ENCODE results near the gene PPDPF. TPM values are rescaled to one million over a fixed set of nuclear protein-coding genes. Genes with fewer than 3 reads are reported as not detected.

The PPDPF gene
- total RNA-seq, 1 donor from 2014 or later: 355 TPM

DNA sequence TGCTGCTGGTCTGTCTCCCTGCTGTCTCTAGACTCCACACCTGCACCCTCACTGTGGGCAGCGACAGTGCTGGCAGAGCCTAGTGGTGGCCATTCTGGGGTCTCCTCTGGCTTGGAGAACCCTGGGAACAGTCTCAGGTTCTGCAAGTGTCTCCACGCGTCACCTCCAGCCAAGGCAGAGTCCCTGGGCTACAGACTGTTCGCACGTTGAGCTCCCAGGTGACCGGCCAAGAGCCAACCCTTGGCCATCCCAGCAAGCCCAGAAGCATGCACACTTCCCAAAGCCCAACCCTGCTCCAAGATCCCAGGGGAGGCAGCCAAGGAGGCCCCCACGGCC is 26.5 kb upstream of the PPDPF start:
- Histone ChIP-seq H3K27me3 (peaks cover 42% of the 10 kb centered on the region), H3K27ac (no peak overlapping the region), H3K4me3 (no peak overlapping the region), H3K4me1 (peaks cover 8% of the 10 kb centered on the region), H3K36me3 (no peaks in the 10 kb centered on the region), H3K9me3 (no peaks in the 10 kb centered on the region)
- ATAC-seq: no peak
- no peak for DNase-seq
- TF ChIP-seq, protein P1, sequence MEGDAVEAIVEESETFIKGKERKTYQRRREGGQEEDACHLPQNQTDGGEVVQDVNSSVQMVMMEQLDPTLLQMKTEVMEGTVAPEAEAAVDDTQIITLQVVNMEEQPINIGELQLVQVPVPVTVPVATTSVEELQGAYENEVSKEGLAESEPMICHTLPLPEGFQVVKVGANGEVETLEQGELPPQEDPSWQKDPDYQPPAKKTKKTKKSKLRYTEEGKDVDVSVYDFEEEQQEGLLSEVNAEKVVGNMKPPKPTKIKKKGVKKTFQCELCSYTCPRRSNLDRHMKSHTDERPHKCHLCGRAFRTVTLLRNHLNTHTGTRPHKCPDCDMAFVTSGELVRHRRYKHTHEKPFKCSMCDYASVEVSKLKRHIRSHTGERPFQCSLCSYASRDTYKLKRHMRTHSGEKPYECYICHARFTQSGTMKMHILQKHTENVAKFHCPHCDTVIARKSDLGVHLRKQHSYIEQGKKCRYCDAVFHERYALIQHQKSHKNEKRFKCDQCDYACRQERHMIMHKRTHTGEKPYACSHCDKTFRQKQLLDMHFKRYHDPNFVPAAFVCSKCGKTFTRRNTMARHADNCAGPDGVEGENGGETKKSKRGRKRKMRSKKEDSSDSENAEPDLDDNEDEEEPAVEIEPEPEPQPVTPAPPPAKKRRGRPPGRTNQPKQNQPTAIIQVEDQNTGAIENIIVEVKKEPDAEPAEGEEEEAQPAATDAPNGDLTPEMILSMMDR (IDR thresholded peaks at IDR 0.05): no peak
- intact Hi-C loops (cut with DNase I): no loop called here

GRCh38 chr20:63494420-63495166 is 26.0 kb upstream of the PPDPF start:
- DNase-seq (no peak), ATAC-seq (no peak)
- no peak overlapping the region for H3K27ac ChIP-seq
- TF ChIP-seq, protein P1 (IDR thresholded peaks at IDR 0.05): no peak
- H3K9me3 ChIP-seq: no peaks in the 10 kb centered on the region
- no peaks in the 10 kb centered on the region for H3K36me3 ChIP-seq
- peaks cover 42% of the 10 kb centered on the region for H3K27me3 ChIP-seq
- no peak overlapping the region for H3K4me3 ChIP-seq
- intact Hi-C loops (cut with DNase I): no loop called here
- H3K4me1 ChIP-seq: peaks cover 11% of the 10 kb centered on the region

- no peaks in the 10 kb centered on the region for H3K9me3 ChIP-seq
- no peaks in the 10 kb centered on the region for H3K36me3 ChIP-seq
- no peak overlapping the region for H3K27ac ChIP-seq
- H3K27me3 ChIP-seq: peaks cover 44% of the 10 kb centered on the region
- ATAC-seq: no peak
- no peak for DNase-seq
- no peak overlapping the region for H3K4me3 ChIP-seq
- TF ChIP-seq, protein P1 (IDR thresholded peaks at IDR 0.05): no peak
- intact Hi-C loops (cut with DNase I): no loop called here
- peaks cover 11% of the 10 kb centered on the region for H3K4me1 ChIP-seq
Observed at GRCh38 chr20:63495167-63495720, 25.3 kb upstream of the PPDPF start.

DNA sequence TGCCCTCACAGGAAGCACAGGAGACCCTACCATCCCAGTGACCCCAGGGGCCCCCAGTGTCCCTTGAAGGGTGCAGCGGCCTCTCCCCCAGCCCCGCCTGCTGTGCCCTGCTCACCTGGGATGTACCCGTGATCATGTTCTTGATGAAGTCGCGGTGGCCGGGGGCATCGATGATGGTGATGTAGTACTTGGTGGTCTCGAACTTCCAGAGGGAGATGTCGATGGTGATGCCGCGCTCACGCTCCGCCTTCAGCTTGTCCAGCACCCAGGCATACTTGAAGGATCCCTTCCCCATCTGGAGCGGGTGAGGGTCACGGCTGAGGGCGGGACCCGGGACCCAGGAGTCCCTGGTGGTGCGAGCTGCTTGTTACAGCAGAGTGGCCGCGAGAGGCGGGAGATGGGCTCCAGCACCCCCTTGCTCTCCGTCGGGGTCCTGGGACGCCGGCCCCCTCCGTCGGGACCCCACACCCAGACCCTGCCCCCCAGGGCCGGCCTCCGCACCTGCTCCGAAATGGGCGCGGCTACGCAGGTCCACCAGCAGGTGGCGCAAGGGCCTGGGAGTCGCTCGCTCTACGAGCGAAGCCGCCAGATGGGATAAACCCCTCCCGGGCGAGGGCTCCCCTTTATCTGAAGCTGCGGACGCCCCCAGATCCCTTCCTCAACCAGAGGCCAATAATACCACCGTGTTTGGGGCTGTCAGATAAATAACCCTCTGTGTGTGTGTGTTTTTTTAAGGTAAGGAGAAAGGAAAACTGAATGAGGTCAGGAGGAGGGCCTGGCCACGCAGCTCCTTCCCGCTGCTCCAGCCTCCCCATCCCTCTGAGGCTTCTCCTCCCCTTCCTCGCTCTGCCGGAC is 24.6 kb upstream of the PPDPF start:
- peak; percentile 74 for ATAC-seq
- H3K27me3 ChIP-seq: peaks cover 39% of the 10 kb centered on the region

GRCh38 chr20:63496596-63497120 is 23.9 kb upstream of the PPDPF start:
- TF ChIP-seq, protein P1 (IDR thresholded peaks at IDR 0.05): no peak
- no peak overlapping the region for H3K27ac ChIP-seq

More for the DNA sequence above, 24.6 kb upstream of the PPDPF start:
- intact Hi-C loops (cut with DNase I): no loop called here
- Histone ChIP-seq H3K4me1 (peaks cover 11% of the 10 kb centered on the region), H3K4me3 (peak overlapping the region; percentile 33), H3K36me3 (no peaks in the 10 kb centered on the region), H3K27ac (no peak overlapping the region), H3K9me3 (no peaks in the 10 kb centered on the region)
- TF ChIP-seq, protein P1 (IDR thresholded peaks at IDR 0.05): peak; percentile 98
- DNase-seq: peak; percentile 89

More at GRCh38 chr20:63496596-63497120, 23.9 kb upstream of the PPDPF start:
- H3K4me3 ChIP-seq: peak overlapping the region; percentile 33
- H3K36me3 ChIP-seq: no peaks in the 10 kb centered on the region
- H3K27me3 ChIP-seq: peaks cover 33% of the 10 kb centered on the region
- intact Hi-C loops (cut with DNase I): no loop called here
- H3K4me1 ChIP-seq: peaks cover 11% of the 10 kb centered on the region
- ATAC-seq: peak; percentile 1
- H3K9me3 ChIP-seq: no peaks in the 10 kb centered on the region
- peak; percentile 65 for DNase-seq
